WTC11 (cell line): ENCODE data around the gene TP63. TPM values are rescaled to one million over a fixed set of nuclear protein-coding genes. Genes with fewer than 3 reads are reported as not detected.

Experiments
- ATAC-seq: fragments of 200-7000 bp; cut with Tn5 transposase; 2 replicates; pipeline ENCODE4 v1.10.0; 2021; ENCODE audit warnings: mild to moderate bottlenecking, moderate library complexity
- CTCF ChIA-PET: fragments of 300-600 bp; sonication (Branson Sonifier 250); formaldehyde crosslinking; loops from one replicate; lab custom pipeline; 2021; ENCODE audit warnings: antibody characterized with exemption; lab: Charles Lee
- POLR2A ChIA-PET: fragments of 350-600 bp; sonication (Branson Sonifier 250); formaldehyde crosslinking; loops from one replicate; lab custom pipeline; 2021; ENCODE audit warnings: antibody characterized with exemption; lab: Charles Lee
- DNase-seq: peaks from one replicate; pipeline ENCODE4 v3.0.0; 2021; ENCODE audit warnings: low spot score
- H3K27ac Mint-ChIP-seq: 2 replicates; pipeline ENCODE4 v1.8.0; 2021; ENCODE audit warnings: mixed read lengths
- H3K27me3 Mint-ChIP-seq: 2 replicates; pipeline ENCODE4 v1.8.0; 2021; ENCODE audit warnings: low read depth, mild to moderate bottlenecking, moderate library complexity, mixed read lengths
- H3K36me3 Mint-ChIP-seq: 2 replicates; pipeline ENCODE4 v1.8.0; 2021; ENCODE audit warnings: mixed read lengths
- H3K4me1 Mint-ChIP-seq: 2 replicates; pipeline ENCODE4 v1.8.0; 2022; ENCODE audit warnings: mixed read lengths
- H3K4me3 Mint-ChIP-seq: 2 replicates; pipeline ENCODE4 v1.8.0; 2021; ENCODE audit warnings: mild to moderate bottlenecking, moderate library complexity, mixed read lengths
- H3K9me3 Mint-ChIP-seq: 2 replicates; pipeline ENCODE4 v1.8.0; 2021; ENCODE audit warnings: mixed read lengths
- CREM ChIP-seq: sonication (generic); formaldehyde crosslinking; IDR thresholded peaks from 2 replicates; pipeline ENCODE4 v1.8.1; 2022; ENCODE audit warnings: mild to moderate bottlenecking, missing genetic modification reagents, moderate library complexity
- EMX1 ChIP-seq: fragments of 250-450 bp; sonication (Bioruptor Pico); IDR thresholded peaks from 2 replicates; pipeline ENCODE4 v1.8.0; 2021; ENCODE audit warnings: mild to moderate bottlenecking
- ERG ChIP-seq: fragments of 250-450 bp; sonication (Bioruptor Pico); IDR thresholded peaks from 2 replicates; pipeline ENCODE4 v1.8.0; 2021; ENCODE audit warnings: mild to moderate bottlenecking
- FOXJ3 ChIP-seq: sonication (generic); formaldehyde crosslinking; IDR thresholded peaks from 2 replicates; pipeline ENCODE4 v1.9.0; 2021; ENCODE audit warnings: missing genetic modification reagents, mild to moderate bottlenecking, borderline replicate concordance
- FOXK1 ChIP-seq: sonication (generic); formaldehyde crosslinking; IDR thresholded peaks from 2 replicates; pipeline ENCODE4 v1.8.0; 2022; ENCODE audit warnings: mild to moderate bottlenecking, moderate library complexity, missing genetic modification reagents
- GABPB1 ChIP-seq: sonication (generic); formaldehyde crosslinking; IDR thresholded peaks from 2 replicates; pipeline ENCODE4 v1.8.1; 2023; ENCODE audit warnings: mild to moderate bottlenecking, missing genetic modification reagents
- GTF2I ChIP-seq: fragments of 250-450 bp; sonication (Bioruptor Pico); conservative IDR thresholded peaks from 2 replicates; pipeline ENCODE4 v1.4.0; 2021; ENCODE audit warnings: mild to moderate bottlenecking
- HMGA2 ChIP-seq: fragments of 250-450 bp; sonication (Bioruptor Pico); IDR thresholded peaks from 2 replicates; pipeline ENCODE4 v1.4.0; 2021; ENCODE audit warnings: mild to moderate bottlenecking, moderate library complexity
- JUN ChIP-seq: sonication (generic); formaldehyde crosslinking; IDR thresholded peaks from 2 replicates; pipeline ENCODE4 v1.8.0; 2023; ENCODE audit warnings: mild to moderate bottlenecking, missing genetic modification reagents
- KAT7 ChIP-seq: sonication (generic); formaldehyde crosslinking; IDR thresholded peaks from 2 replicates; pipeline ENCODE4 v1.8.1; 2023; ENCODE audit warnings: missing genetic modification reagents, mild to moderate bottlenecking, borderline replicate concordance
- NR1H2 ChIP-seq: sonication (generic); formaldehyde crosslinking; IDR thresholded peaks from 2 replicates; pipeline ENCODE4 v1.9.0; 2021; ENCODE audit warnings: mild to moderate bottlenecking, moderate library complexity, missing genetic modification reagents
- NR3C1 ChIP-seq: sonication (generic); formaldehyde crosslinking; conservative IDR thresholded peaks from 2 replicates; pipeline ENCODE4 v1.8.1; 2023; ENCODE audit warnings: low read depth, mild to moderate bottlenecking, missing genetic modification reagents
- PRRX2 ChIP-seq: fragments of 250-450 bp; sonication (Bioruptor Pico); IDR thresholded peaks from 2 replicates; pipeline ENCODE4 v1.8.0; 2021; ENCODE audit warnings: mild to moderate bottlenecking
- RORB ChIP-seq: fragments of 250-450 bp; sonication (Bioruptor Pico); IDR thresholded peaks from 2 replicates; pipeline ENCODE4 v1.9.0; 2021; ENCODE audit warnings: mild to moderate bottlenecking
- SMAD4 ChIP-seq: sonication (generic); formaldehyde crosslinking; IDR thresholded peaks from 2 replicates; pipeline ENCODE4 v1.8.0; 2022; ENCODE audit warnings: mild to moderate bottlenecking, missing genetic modification reagents
- SP1 ChIP-seq: sonication (generic); formaldehyde crosslinking; conservative IDR thresholded peaks from 2 replicates; pipeline ENCODE4 v1.8.1; 2022; ENCODE audit warnings: missing genetic modification reagents
- TCF7 ChIP-seq: sonication (generic); formaldehyde crosslinking; IDR thresholded peaks from 2 replicates; pipeline ENCODE4 v1.8.0; 2022; ENCODE audit warnings: mild to moderate bottlenecking, low read depth, missing genetic modification reagents, moderate library complexity
- TEAD4 ChIP-seq: sonication (generic); formaldehyde crosslinking; IDR thresholded peaks from 2 replicates; pipeline ENCODE4 v1.8.0; 2022; ENCODE audit warnings: mild to moderate bottlenecking, missing genetic modification reagents
- TP53 ChIP-seq: sonication (generic); formaldehyde crosslinking; IDR thresholded peaks from 2 replicates; pipeline ENCODE4 v1.8.1; 2023; ENCODE audit warnings: mild to moderate bottlenecking, missing genetic modification reagents
- ZNF121 ChIP-seq: sonication (generic); formaldehyde crosslinking; IDR thresholded peaks from 2 replicates; pipeline ENCODE4 v1.8.0; 2023; ENCODE audit warnings: missing genetic modification reagents
- ZNF138 ChIP-seq: sonication (generic); formaldehyde crosslinking; conservative IDR thresholded peaks from 2 replicates; pipeline ENCODE4 v1.8.1; 2022; ENCODE audit warnings: mild to moderate bottlenecking, moderate library complexity, missing genetic modification reagents
- ZNF416 ChIP-seq: fragments of 250-450 bp; sonication (Bioruptor Pico); IDR thresholded peaks from 2 replicates; pipeline ENCODE4 v1.9.0; 2021; ENCODE audit warnings: mild to moderate bottlenecking, inconsistent platforms
- ZNF532 ChIP-seq: fragments of 250-450 bp; sonication (Bioruptor Pico); IDR thresholded peaks from 2 replicates; pipeline ENCODE4 v1.9.0; 2021; ENCODE audit warnings: mild to moderate bottlenecking, borderline replicate concordance
- ZNF671 ChIP-seq: fragments of 250-450 bp; sonication (Bioruptor Pico); IDR thresholded peaks from 2 replicates; pipeline ENCODE4 v1.8.0; 2021; ENCODE audit warnings: mild to moderate bottlenecking
- total RNA-seq: library from RNA; stranded (reverse); gene quantifications from 3 replicates; pipeline ENCODE4 v1.2.3, GENCODE V29; 2021
- TF ChIP-seq, protein P1 (sequence below): sonication (generic); formaldehyde crosslinking; IDR thresholded peaks from 2 replicates; pipeline ENCODE4 v1.8.0; 2022; ENCODE audit warnings: mild to moderate bottlenecking, missing genetic modification reagents
- TF ChIP-seq, protein P2 (sequence below): sonication (generic); formaldehyde crosslinking; IDR thresholded peaks from 2 replicates; pipeline ENCODE4 v1.8.1; 2023; ENCODE audit warnings: mild to moderate bottlenecking, missing genetic modification reagents
- TF ChIP-seq, protein P3 (sequence below): sonication (generic); formaldehyde crosslinking; IDR thresholded peaks from 2 replicates; pipeline ENCODE4 v1.8.1; 2023; ENCODE audit warnings: mild to moderate bottlenecking, missing genetic modification reagents, moderate library complexity
- TF ChIP-seq, protein P4 (sequence below): sonication (generic); formaldehyde crosslinking; IDR thresholded peaks from 2 replicates; pipeline ENCODE4 v1.8.1; 2022; ENCODE audit warnings: mild to moderate bottlenecking, missing genetic modification reagents, moderate library complexity, borderline replicate concordance

The TP63 gene
- total RNA-seq, 1 experiment from 2014 or later = 0.09 TPM

DNA sequence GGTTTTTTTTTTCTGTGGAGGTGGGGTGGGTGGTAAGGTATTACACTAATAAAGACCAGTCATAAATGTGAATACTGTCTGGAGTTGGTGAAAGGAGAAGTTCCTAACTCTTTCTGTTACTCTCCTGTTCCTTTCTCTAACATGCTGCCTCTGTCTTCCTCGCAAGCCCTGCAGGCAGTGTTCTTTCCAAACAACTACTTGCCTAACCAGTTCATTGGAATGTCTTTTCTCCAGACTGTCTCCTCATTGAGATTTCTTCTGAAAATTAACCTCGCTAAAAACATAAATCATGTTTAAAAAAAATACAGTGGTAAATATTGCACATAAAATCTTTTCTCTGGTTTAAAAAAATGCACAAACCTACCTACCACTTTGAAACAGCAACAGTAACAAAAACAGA, 135.2 kb downstream of the TP63 start (continued):
- no peak for TF ChIP-seq GABPB1
- TF ChIP-seq ZNF416 (CRISPR knock-in tag) = no peak
- TF ChIP-seq, protein P1, sequence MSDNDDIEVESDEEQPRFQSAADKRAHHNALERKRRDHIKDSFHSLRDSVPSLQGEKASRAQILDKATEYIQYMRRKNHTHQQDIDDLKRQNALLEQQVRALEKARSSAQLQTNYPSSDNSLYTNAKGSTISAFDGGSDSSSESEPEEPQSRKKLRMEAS = no peak
- no peak for TF ChIP-seq SMAD4 (CRISPR knock-in tag)
- no peak for TF ChIP-seq GTF2I

DNA sequence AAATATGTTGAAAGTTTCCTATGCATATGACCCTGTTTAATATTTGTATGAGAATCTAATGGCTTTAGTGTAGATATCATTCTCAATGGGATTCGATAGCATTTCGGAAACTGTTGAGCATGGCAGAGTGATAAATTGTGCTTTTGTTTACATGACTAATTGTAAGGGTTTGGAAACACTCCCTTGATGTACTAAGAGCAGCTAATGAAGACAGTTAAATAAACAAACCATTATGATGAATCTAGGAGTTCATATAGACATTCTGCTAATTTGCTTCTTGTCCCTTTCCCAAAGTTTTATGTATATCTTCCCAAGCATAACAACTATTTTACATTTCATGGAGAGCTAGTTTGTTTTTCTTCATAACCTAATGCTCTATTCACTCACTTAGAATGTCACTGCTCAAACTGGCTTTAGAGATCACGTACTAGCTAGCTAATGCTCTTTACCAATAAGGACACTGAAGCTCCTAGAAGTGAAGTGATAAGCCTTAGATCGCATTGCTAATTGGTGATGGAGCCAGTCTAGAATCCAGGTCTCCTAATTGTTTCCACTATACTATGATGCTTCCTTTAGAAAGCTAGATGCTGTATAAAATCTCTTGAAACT, 140.8 kb downstream of the TP63 start:
- POLR2A ChIA-PET = no interaction called here
- TF ChIP-seq, protein P2, sequence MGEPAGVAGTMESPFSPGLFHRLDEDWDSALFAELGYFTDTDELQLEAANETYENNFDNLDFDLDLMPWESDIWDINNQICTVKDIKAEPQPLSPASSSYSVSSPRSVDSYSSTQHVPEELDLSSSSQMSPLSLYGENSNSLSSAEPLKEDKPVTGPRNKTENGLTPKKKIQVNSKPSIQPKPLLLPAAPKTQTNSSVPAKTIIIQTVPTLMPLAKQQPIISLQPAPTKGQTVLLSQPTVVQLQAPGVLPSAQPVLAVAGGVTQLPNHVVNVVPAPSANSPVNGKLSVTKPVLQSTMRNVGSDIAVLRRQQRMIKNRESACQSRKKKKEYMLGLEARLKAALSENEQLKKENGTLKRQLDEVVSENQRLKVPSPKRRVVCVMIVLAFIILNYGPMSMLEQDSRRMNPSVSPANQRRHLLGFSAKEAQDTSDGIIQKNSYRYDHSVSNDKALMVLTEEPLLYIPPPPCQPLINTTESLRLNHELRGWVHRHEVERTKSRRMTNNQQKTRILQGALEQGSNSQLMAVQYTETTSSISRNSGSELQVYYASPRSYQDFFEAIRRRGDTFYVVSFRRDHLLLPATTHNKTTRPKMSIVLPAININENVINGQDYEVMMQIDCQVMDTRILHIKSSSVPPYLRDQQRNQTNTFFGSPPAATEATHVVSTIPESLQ (CRISPR knock-in tag) = no peak
- TF ChIP-seq HMGA2 = no peak
- TF ChIP-seq NR3C1 (CRISPR knock-in tag) = no peak
- no peak for TF ChIP-seq PRRX2 (CRISPR knock-in tag)
- no peak for TF ChIP-seq ZNF532 (CRISPR knock-in tag)
- TF ChIP-seq JUN (CRISPR knock-in tag) = no peak
- TF ChIP-seq, protein P3, sequence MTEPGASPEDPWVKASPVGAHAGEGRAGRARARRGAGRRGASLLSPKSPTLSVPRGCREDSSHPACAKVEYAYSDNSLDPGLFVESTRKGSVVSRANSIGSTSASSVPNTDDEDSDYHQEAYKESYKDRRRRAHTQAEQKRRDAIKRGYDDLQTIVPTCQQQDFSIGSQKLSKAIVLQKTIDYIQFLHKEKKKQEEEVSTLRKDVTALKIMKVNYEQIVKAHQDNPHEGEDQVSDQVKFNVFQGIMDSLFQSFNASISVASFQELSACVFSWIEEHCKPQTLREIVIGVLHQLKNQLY (CRISPR knock-in tag) = no peak
- no peak for TF ChIP-seq CREM (CRISPR knock-in tag)
- no peak for TF ChIP-seq ZNF121
- no peak for TF ChIP-seq SP1 (CRISPR knock-in tag)
- no peak for TF ChIP-seq KAT7 (CRISPR knock-in tag)
- TF ChIP-seq ZNF671 (CRISPR knock-in tag) = no peak
- TF ChIP-seq ZNF138 = no peak
- TF ChIP-seq FOXJ3 (CRISPR knock-in tag) = no peak
- TF ChIP-seq, all 79 proteins: peak for 0
- no peak overlapping the region for H3K27ac Mint-ChIP-seq

DNA sequence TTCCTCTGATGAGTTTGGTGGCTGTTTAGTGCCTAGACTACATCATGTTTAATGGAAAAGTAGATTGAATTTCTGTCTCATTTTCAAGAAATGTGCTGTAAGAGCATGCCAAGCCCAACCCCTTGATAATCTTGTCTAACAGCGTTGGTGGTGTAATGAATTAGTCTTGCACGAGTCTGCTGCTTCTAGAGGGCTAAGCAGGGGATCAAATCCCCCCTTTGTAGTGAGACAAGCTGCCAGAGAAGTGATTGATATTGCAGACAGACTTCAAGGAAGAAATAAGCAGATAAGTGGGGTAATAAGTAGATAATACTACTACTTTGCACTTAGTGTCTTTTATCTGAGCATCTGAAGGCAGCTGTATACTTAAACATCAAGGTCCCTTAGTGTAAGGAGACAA, 141.4 kb downstream of the TP63 start:
- no peaks in the 10 kb centered on the region for H3K36me3 Mint-ChIP-seq
- peaks cover 76% of the 10 kb centered on the region for H3K27me3 Mint-ChIP-seq
- H3K9me3 Mint-ChIP-seq = no peaks in the 10 kb centered on the region
- ATAC-seq (no peak), DNase-seq (no peak)
- H3K4me1 Mint-ChIP-seq = peaks cover 4% of the 10 kb centered on the region; the same call in 1 of the 2 replicates
- CTCF ChIA-PET = no interaction called here
- no peak overlapping the region for H3K4me3 Mint-ChIP-seq
- POLR2A ChIA-PET = no interaction called here
- no peak overlapping the region for H3K27ac Mint-ChIP-seq
- TF ChIP-seq EMX1 (CRISPR knock-in tag) (no peak), ERG (CRISPR knock-in tag) (no peak), TEAD4 (no peak), NR1H2 (no peak), ZNF138 (no peak), TCF7 (CRISPR knock-in tag) (no peak), TP53 (CRISPR knock-in tag) (no peak), FOXK1 (no peak), FOXJ3 (CRISPR knock-in tag) (no peak), RORB (CRISPR knock-in tag) (no peak)
- TF ChIP-seq, protein P4, sequence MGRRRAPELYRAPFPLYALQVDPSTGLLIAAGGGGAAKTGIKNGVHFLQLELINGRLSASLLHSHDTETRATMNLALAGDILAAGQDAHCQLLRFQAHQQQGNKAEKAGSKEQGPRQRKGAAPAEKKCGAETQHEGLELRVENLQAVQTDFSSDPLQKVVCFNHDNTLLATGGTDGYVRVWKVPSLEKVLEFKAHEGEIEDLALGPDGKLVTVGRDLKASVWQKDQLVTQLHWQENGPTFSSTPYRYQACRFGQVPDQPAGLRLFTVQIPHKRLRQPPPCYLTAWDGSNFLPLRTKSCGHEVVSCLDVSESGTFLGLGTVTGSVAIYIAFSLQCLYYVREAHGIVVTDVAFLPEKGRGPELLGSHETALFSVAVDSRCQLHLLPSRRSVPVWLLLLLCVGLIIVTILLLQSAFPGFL (CRISPR knock-in tag) = no peak

More for the DNA sequence above, 140.8 kb downstream of the TP63 start:
- Mint-ChIP-seq H3K4me1 (peaks cover 4% of the 10 kb centered on the region; the same call in 1 of the 2 replicates), H3K27me3 (peaks cover 70% of the 10 kb centered on the region), H3K9me3 (no peaks in the 10 kb centered on the region), H3K36me3 (no peaks in the 10 kb centered on the region), H3K4me3 (no peak overlapping the region)
- no peak for DNase-seq
- CTCF ChIA-PET = no interaction called here
- ATAC-seq = no peak
